NCI-H1417 (cell line): Measurements from ENCODE around the gene MND1.

Experiments used
- DNase-seq, 3 experiments: peaks; one replicate each; lab custom pipeline; 2025; lab: John Stamatoyannopoulos, UW

The MND1 gene, protein sequence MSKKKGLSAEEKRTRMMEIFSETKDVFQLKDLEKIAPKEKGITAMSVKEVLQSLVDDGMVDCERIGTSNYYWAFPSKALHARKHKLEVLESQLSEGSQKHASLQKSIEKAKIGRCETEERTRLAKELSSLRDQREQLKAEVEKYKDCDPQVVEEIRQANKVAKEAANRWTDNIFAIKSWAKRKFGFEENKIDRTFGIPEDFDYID

DNA sequence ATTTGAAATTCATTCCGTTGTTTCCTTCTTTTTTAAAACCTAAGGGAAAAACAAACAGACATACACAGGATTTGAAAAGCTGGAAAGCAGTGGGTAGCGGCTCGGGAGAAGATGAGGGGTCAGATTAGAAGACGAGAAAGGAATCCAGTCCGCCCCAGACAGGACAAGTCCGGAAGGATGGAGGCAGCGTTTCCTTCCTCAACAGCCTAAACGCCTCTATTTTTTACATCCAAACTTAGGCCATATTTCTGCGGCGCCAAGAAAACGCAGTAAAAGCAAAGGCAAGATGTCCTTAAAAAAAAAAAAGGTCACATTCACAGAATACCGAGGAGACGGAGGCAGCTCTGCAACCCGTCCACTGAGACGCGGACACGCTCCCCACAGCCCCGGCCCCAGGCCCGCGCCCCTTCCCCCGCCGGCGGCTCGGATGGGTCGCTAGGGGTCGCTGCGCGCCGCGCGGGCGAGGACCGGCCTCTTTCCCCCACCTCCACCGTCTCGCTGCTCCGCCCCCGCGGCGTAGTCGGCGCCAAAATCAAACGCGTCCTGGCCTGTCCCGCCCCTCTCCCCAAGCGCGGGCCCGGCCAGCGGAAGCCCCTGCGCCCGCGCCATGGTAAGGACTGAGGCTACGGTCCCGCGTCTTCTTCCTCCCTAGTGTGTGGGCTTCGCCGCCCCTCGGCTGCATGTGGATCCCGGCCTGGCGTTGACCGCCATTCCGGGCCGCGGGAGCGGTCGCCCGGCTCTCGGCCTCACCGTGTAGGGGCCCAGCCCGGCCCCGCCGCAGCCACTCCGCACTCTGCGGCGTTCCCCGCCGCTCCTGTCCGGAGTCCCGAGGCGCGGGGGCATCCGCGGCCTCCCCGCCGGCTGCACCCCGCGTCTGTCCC lies at the start of gene MND1:
TSS of gene MND1 (plus strand) at position 558 of the 881 bp plus-strand sequence. CDS start at position 608, 50 bp downstream.
- DNase-seq = peak; percentile 74 to 92 (median 90)

- DNase-seq = no peak
These were observed 49.2 kb upstream of the MND1 start for GRCh38 chr4:153295131-153295755.

GRCh38 chr4:153296040-153296823 lies 48.3 kb upstream of the MND1 start:
- no peak for DNase-seq

DNA sequence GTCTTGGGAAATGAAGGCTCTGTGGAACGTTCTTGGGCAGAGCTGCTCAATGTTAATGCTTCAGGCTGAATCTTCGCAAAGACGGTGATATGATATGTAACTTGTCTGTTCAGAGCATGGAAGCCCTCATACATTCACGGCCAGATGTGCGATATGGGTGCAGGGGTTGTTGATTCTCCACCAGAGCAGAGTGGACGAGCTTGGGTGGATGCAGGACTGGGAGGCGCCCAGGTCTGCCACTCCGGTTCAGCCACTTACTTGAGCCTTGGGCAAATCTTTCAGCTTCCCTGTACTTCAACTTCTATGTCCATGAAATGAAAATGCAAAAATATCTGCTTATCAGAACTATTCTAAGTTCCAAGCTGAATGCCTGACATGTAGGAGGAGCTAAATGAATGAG lies 47.4 kb upstream of the MND1 start:
- DNase-seq = no peak

GRCh38 chr4:153310793-153311192 lies 33.7 kb upstream of the MND1 start:
- DNase-seq = no peak

- no peak for DNase-seq
These were observed 29.6 kb upstream of the MND1 start for GRCh38 chr4:153314915-153315314.

DNA sequence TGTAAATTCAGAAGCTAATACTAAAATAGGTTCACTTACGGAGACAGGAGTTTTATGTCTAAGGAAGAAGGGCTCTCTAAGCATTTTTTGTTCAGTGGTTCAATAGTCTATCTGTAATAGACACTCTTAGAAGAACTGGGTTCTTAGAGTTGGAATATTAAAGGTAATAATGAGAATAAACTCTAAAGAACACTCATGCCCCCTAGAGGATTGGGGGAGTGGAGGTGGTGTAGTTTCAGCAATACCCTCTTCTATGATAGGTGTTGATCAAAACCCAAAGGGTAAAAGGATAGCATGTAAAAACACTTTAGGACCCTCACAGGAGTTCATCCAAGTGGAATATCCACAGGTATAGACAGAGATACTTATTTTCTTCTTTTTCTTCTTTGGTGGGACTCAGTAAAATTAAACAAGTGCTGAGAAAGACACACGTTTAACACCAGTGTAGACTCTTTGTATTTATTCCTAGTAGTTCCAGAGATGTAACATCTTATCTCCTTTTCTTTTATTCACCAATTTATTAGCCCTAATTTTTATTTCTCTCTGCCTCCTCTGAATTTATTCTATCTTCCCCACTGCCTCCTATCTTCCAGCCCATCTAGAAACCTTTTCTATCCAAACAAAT lies 25.7 kb upstream of the MND1 start:
- DNase-seq = peak; percentile 26 to 80 (median 36)

DNA sequence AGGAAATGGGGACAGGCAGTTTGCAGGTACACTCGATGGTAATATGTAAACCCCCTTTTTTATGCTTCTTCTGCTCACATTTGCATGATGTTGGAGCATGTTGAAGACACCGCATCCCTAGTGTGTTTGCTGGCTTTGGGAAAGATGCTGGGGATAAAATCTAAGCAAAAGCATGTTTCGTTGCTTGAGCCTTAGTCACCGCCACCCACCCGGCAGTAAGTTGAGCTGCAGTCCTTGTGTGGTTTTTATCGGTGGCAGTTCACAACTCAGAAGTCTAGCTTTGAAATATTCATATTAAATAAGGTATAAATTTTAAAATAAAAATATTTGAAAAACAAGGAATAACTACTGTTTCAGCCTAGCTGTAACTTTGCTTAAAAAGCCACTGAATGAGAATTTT lies 21.7 kb upstream of the MND1 start:
- DNase-seq = no peak

DNA sequence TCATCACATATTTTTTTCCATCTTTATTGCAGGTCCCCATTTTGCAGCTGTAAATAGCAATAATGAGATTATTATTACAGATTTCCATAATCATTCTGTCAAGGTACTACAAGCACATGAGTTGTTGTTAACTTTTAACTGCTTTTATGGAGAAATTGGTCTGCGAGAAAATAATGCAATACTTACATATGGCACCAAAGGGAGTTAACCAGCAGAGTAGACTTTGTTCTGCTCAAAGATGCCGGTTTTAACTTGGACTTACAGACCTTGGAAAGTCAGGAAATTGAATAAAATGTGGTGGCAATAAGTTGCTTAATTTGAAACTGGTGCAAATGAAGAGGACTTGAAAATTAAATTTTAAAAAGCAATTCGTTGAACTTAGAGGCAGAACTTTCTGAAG lies 20.4 kb upstream of the MND1 start:
- no peak for DNase-seq

DNA sequence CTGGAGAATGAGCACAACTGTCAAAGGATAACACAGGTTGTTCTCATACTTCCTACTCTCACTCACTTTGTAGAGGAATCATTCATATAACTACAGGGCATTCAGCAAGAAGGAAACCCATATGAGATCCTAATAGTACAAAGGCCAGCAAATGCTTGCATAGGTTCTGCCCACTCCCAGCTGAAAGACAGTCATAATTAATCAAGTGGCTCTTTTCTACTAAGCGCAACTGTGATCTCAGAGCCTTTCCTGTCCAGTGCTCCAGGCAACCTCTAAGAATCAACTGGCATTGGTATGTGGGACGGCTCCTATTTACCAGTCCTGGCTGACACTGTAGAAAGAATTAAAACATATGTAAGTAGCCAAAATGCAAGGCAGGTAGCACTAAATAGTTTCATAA lies 18.9 kb upstream of the MND1 start:
- DNase-seq = no peak

- DNase-seq = no peak
These were observed 18.0 kb upstream of the MND1 start for GRCh38 chr4:153326513-153326912.

GRCh38 chr4:153327247-153327646 lies 17.2 kb upstream of the MND1 start:
- DNase-seq = no peak

GRCh38 chr4:153332936-153333335 lies 11.6 kb upstream of the MND1 start:
- no peak for DNase-seq

DNA sequence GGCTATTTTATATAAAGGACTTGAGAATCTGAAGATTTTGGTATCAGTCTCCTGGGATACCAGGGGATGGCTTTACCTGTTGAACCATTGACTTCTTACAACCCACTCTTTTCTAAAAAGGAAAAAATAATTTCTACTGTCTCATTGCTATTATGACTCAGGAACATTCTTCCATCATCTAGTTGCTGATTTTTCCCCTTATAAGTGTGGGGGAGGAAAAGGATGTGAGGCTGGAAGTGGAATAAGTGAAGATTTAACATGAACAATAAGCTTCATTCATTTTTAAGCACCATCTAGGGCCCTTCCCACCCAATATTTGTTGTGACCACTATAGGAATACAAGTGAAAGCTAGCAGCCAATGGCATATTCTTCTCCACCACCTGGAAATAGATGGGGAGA lies 10.6 kb upstream of the MND1 start:
- DNase-seq = no peak

GRCh38 chr4:153335665-153336064 lies 8.8 kb upstream of the MND1 start:
- DNase-seq = no peak

DNA sequence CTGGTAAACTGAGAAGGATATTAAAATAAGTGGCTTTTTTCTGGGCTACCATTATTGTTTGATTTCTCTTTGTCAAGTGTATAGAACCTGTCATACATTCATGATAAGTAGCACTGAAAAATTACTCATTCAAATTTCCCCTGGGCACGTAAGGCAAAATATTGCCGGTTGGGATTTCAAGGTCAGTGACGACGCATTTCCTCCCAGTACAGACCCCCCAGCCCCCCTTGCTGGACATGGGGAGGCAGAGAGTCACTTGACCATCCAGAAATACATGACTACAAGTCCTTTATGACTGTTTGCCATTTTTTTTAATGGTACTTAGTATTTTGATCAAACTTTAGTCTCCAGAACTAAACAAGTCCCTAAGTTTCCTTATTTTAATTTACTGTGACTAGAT lies 6.8 kb upstream of the MND1 start:
- DNase-seq = no peak

GRCh38 chr4:153341575-153342090 lies 2.9 kb upstream of the MND1 start:
- no peak for DNase-seq

DNA sequence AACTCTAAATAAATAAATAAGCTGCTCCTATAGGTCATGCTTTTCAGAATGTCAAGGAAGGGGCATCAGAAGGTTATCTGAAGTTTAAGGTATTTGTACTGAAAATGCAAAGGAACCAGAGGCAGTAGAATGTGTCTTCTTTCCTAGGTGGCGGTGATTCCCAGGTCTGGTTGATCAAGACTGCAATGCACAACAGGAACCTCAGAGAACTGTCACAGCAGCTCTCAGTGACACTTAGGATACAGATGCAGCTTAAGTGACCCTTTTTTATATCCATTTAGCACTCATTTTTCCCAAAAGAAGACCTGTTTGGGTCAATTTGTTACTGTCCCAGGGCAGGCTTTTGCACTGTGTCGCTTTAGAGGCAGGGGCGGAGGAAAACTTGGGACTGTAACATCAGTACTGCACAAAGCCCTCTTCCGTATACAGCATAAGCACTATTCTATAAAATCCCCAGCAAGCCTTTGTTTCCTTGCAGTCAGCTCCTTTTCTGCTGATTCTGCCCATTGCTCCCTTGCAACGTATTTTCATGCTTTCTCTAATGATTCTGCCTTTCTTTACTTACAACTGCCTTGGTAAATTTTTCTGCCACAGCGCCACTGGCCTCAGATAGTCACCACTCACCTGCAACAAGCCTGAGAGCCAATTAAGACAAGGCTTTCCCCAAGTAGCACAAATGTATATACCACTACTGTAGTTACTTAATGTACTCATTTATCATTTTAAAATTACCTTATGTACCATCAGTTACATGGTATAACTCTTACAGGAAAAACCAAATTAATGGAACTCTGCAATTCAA lies 1.5 kb upstream of the MND1 start:
- no peak for DNase-seq

- peak; percentile 48 to 88 (median 86) for DNase-seq
These were observed 809 bp downstream of the MND1 start for GRCh38 chr4:153345012-153345981.
